ENCODE measurements around the gene C1orf56.

C1orf56 gene, protein sequence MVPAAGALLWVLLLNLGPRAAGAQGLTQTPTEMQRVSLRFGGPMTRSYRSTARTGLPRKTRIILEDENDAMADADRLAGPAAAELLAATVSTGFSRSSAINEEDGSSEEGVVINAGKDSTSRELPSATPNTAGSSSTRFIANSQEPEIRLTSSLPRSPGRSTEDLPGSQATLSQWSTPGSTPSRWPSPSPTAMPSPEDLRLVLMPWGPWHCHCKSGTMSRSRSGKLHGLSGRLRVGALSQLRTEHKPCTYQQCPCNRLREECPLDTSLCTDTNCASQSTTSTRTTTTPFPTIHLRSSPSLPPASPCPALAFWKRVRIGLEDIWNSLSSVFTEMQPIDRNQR
- total RNA-seq: 2.5 to 4.1 reads per million in 2 donors

DNA sequence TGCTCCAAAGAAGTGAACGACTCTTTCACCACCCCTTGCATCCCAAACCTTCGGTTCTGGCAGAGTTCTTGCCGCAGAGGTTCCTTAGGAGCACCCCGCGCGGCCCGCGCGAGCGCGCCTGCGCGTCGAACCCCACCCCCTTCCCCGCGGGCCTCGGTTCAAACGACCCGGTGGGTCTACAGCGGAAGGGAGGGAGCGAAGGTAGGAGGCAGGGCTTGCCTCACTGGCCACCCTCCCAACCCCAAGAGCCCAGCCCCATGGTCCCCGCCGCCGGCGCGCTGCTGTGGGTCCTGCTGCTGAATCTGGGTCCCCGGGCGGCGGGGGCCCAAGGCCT, at the start of gene C1orf56:
TSS of gene C1orf56 (plus strand) at position 161 of the 334 bp plus-strand sequence. CDS start at position 258, 97 bp downstream.
- DNase-seq: peak; percentile 43

DNA sequence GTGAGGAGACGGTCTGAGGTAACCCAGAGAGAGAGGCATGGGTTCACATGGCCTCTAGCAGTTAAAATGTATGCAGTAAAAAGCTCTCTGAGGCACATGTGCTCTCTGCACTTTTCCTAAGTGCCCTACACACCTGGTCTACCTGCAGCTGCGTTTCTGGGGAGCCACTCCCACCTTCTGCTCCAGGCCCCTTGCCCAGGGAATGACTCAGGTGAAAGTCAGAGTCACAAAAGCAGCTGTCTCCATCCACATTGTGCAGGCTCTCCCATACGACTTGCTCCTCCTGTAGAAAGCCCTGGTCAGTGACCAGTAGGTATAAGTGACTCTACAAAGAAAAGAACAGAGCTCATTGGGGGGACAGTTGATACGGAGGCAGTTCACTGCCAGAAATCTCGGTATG, 49.6 kb upstream of the C1orf56 start:
- no peak for DNase-seq

DNA sequence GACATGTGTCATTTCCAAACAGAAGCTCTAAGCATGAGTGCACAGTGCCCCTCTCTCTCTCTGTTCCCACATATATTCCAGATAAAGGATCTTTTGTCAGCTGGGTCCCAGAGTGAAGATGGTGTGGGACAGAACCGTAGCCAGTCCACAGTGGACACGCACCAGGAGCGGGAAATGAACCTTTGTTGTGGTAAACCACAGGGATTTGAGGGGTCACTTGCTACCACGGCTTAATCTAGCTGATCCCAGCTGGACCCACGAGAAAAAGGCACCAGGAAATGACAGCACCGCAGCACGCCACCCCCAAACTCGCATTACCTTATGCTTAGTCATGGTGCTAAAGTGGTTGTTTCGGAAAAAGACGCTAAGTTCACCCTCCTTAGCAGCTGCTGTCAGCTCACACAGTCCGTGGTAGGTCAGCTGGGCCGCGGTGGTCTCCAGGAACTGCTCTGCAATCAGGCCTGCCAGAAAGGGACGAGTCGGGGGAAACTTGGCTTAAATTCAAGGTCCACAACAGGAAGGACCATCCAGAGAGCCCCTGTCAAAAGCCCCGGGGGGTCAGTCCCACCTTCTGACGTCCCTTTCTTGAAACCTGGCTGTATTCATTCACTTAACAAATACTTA, 48.4 kb upstream of the C1orf56 start:
- DNase-seq: no peak

DNA sequence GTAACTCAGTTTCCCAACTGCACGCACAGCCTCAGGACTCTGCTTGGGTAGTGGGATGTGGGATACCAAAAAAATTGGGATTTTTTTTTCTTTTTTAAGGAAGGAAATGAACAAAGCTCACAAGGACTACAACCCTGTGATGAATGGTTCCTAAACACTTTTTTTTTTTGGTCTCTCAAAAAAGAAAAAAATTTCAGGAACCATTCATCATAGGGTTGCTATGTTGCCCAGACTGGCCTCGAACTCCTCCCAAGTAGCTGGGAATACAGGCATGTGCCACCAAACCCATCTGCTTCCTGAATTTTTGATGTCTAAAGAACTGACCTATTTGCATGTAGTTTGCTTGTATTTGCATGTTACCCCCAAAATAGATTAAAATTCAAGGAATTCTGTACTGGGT, 47.6 kb upstream of the C1orf56 start:
- no peak for DNase-seq

DNA sequence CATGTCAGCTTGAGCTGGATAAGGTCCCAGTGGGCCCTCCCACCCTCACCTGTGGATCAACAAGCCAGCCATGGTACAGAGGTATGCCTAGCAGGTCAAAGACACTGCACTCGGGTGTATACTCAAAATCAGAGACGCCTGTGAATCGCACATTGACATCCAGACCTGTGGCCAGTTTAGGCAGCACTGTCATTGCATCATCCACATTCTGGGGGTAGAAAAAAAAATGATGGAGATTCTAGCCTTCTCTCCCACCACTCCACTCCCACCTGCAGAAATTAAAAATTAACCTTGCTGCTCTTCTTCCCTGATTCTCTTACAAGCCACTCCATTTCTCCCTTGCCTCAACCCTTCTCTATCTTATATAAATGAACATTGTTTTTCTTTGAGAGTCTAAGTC, 47.1 kb upstream of the C1orf56 start:
- DNase-seq: no peak

DNA sequence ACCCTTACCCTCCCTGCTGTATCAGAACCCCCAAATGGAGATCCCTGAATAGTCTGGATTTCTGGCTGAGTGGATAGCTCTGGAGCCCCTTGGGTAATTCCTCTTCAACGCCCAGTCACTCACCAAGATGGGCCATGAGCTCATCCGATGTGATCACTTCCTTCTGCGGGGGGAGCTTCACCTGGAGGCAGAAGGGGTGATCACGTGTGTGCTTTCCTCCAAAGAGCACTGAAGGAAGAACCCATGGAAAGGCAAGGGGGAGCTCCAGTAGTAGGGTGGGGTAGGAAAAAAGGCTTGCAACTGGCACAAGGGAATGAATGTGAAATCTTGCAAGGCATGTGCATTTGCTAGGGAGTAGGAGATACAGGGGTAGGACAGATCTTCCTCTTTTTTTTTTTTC, 45.9 kb upstream of the C1orf56 start:
- no peak for DNase-seq

DNA sequence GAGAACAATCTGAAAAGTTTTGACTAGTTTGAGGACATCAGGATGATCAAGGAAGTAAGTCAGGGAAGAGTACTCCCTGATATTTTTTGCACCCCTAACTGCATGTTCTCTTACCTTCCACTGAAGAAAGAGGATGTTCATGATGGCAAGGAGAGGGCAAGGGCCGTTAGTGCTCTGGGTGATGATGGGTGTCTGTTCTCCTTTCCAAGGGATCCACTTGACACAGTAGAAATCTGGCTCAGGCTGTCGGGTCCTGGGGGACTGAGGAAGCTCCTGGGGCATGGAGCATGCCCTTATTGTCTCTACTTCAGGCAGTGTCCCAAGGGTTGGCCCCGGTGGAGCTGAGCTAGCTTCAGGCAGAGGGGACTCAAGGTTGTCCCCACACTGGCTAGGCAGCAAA, 45.5 kb upstream of the C1orf56 start:
- DNase-seq: no peak

DNA sequence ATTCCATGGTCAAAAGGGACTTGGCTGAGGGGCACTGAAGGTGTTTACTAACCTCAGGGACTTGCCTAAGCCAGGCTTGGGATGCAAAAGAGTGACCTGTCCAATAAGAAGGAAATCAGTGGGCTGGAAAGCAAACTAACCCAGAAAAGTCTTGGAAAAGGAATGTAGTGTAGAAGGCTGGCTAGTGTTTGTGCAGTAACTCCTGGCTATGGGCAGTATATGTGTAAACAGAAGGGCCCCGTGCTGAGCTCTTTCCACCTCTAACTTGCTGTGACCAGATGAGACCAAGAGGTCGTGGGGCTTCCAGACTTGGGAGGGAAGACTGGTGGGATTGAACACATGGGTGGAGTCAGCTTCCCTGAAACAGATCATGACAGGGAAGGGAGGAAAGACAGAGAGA, 44.9 kb upstream of the C1orf56 start:
- no peak for DNase-seq

DNA sequence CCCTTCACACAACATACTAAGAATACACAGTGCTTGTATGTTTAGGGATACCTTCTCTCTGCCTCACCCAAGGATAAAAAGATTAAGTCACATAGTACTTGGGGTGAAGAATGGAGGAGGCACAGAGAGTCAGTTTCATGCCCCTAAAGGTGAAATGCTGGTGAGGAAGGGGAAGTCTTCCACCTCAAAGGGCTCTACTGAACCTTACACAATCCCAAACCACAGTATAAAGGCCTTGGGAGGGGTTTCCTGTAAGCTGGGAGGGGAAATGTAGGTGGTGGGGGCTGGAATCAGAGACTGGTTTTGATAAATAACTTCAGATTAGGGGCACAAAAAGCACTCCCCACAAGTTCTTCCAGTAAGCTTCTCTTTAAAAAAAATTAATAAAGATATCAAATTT, 44.4 kb upstream of the C1orf56 start:
- no peak for DNase-seq

DNA sequence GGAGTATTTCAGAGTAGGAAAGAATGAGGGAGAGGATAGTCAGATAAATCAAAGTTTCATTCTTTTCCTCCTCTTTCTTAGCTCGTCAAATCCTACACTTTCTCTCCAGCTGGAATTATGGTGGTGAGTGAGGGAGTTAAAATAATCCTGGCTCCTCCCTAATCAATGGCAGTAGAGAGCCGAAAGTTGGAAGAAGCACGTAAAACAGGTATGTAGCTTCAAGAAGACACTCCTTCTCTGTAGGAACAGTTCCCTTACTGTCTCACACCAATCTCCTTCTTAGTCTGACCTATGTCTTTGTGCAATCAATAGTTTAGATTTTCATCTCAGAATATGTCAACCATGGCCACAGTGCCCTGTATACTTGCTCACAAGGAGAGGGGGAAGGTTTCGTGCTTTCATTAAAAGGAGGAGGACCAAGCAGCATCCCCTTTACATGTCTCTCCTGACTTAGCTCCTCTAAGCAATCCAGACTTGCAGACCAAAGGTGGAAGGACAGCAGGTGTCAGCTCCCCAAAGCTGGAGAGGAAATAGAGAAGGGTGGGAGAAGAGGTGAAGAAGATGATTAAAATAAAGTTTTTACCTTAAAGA, 41.7 kb upstream of the C1orf56 start:
- DNase-seq: no peak

DNA sequence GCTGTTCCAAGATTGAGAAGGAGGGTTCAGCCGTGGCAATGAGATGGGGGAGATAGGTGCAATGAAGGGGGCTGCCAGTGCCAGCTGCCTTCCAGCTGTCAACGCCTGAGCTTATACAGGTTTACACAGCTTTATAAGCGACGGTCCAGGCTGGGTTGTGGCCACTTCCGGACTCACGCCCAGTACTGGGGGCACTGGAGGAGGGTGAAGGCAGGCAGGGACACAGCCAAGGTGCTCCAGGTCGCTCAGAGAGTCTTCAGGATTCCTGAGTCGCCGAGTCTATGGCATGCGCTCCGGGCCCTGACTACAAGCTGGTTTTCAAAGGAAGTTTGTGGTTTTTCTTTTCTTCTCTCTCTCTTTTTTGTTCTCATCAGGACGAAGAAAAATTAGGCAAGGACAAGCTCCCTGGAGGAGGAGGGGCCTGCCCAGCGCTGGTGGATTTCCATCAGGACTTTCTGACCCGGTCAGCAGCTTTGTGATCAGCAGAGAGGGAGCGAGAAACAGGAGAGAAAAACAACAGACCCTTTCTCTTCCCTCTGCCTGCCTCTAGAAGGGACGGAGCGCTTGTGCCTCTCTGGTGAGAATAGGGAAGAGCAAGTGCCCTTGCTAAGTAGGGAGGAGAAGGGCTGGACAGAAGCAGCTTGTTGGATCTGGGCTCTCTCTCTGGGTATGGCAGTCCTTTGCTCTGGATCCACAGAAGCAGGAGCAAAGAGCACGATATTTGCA, 41.1 kb upstream of the C1orf56 start, which contains the start of gene MINDY1:
TSS of gene MINDY1 (minus strand) at position 576 of the 726 bp plus-strand sequence. CDS start 4,285 bp downstream, outside the sequence.
- no peak for DNase-seq

DNA sequence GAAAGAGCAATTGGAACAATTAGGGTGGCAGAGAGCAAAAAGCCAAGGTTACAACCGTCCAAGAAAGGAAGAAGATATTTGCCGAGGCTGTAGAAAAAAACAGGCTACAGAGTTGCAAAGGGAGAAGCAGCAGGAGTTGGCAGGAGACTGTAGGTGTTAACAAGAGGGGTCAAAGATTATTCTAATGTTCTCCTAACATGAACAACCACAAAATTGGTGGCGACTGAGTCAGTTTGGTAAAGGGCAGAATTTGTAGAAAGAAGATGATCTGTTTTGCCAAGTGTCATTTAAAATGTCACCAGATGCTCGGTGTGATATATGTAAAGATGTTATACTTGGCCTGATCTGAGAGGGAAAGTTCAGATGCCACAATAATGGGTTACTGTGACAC, 39.7 kb upstream of the C1orf56 start:
- DNase-seq: no peak

DNA sequence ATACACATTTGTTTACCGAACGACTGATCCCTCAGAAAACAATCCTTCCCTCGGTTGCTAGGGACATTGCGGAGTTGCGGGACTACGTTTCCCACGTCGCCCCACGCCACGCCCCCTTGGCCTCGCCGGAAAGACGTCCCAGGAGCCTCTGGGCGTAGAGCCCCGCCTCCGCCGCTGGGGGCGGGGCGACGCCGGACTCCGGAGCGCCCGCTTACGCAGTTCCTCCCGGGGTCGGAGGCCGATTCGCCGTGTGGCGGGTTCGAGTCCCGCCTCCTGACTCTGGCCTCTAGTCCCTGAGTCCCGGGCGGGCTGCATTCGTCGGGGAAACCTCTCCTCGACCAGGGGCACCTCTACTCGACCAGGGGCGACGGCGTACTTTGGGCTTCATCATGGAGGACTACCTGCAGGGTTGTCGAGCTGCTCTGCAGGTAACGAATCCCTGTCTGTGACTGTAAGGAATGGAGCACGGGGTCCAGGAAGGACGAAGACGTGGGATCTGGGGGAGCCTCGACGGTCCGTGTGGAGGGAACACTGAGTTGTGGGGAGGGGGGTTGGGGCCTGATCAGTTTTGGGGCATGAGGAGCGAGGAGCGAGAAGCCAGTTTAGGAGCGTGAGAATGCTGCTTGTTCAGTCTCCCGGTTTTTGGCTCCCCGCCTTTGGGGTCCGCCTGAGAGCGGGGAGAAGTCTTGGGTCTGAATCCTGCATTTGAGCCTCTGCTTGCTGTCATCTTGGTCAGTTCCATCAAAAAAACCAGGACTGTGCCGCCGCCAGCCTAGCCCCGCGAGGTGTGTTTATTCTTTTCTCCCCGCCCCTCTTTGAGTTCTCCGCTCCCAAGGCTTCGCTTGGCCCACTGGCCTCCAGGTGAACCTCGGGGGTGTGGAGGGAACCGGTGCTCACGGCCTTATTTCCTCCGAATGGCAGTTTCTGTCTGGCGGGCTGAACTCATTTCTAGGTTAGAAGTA, 39.0 kb upstream of the C1orf56 start, which contains the start of gene PRUNE1:
TSS of gene PRUNE1 (plus strand) at position 206 of the 962 bp plus-strand sequence. CDS start at position 390, 184 bp downstream.
- peak; percentile 94 for DNase-seq

DNA sequence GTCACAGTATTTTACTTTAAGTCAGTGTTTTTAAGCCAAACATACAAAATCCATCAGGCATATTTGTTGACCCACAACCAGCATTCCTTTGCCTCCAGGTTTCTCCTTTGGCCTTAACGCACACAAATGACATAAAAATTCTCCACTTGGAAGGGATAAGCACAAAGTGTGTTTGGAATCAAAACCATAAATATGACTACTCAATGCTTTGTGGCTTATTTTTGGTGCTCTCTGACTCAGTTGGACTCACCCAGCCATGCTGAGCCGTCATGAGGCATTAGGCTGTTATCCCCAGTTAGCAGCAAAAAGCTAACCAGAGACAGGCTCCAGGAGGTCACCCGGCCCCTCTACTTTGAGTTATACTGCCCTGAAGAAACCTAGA, 38.4 kb upstream of the C1orf56 start:
- no peak for DNase-seq

DNA sequence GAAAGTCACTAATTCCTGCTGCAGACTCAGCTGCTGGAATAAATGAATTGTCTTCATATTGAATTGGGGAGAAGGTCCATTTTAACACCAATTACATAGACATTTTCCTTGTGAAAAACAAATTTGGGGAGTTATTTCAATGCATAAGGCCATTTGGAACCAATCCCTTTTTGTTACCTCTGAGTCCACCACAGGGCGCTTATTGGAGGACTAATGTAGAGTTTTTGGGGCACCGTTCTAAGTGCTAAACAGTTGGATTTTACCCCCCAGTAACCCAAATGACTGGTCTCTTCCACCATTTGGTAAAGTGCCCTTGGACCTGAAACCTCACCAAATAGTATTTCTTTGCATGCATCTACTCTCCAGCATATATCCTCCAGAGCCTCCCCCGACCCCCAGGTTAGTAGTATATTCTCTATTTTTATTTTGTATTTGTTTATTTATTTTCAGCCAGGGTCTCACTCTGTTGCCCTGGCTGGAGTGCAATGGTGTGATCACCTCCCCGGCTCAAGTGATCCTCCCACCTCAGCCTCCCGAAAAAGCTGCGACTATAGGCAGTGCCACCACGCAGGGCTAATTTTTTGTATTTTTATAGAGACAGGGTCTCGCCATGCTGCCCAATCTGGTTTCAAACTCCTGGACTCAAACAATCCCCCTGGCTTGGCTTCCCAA, 37.7 kb upstream of the C1orf56 start:
- no peak for DNase-seq

DNA sequence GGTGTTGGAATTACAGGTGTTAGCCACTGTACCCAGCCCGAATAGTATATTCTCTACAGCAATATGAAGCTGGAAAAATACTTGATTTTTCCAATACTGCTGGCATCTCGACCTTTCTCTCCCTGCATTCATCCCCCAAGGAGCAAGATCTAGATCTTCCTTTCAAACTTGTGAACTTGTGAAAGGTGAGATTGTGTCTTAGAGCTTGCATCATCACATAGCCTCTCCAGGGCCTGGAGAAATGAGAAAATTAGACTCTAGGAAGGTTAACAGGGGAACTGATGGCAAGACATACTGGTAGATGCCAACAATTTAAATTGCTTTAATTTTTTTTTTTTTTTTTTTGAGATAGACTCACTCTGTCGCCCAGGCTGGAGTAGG, 37.2 kb upstream of the C1orf56 start:
- DNase-seq: no peak

DNA sequence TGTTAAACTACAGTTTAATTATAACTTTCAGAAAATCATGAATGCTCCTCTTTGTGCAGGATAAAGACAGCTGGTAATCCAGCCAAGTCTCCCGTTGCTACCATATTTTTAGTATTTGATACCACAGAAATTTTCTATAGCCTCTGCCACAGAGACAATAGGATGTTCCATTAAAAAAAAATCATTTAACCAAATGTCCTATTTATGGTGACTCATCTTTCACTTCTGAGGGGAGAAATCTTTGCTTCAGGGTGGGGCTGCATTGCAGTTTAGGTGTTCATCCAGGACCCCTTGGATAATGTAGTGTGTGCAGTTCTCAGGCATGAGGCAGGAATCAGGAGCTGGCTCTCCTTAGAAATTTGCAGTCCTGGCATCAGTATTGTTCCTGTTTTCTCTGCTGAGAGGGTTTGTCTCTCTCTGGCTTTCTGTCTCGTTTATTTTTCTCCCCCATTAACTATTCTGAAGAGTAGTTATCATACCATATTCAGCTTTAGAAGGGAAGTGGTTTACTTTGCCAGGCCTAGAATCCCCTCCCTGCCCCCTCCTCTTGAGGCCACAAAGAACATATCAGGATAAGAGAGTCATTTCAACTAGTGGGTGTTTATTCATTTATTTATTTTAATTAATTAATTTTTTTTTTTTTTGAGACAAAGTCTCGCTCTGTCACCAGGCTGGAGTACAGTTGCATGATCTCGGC, 36.2 kb upstream of the C1orf56 start:
- DNase-seq: no peak

DNA sequence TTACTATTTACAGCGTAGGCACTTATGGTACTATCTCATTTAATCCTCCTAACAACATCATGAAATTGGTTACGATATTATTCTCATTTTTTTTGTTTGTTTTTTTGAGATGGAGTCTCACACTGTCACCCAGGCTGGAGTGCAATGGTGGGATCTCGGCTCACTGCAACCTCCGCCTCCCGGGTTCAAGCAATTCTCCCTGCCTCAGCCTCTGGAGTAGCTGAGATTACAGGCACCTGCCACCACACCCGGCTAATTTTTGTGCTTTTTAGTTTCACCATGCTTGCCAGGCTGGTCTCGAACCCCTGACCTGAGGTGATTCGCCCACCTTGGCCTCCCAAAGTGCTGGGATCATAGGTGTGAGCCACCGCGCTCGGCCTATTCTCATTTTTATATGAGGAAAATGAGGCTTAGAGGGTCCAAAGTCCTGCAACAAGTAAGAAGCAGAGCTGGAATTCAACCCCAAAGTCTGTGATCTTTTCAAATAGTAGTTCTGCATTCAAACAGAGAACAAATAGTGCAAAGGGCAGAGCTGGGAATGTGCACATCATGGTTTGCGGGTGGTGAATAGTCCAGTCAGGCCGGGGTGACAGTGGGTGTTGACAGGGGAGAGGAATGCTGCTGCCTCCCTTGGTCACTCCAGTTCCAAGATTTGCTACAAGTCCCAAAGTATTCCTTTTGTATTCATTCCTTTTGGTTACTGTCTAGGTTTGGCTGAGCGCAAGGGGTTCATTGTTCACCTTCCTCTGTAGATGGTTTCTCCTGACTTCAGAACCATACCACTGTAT, 34.7 kb upstream of the C1orf56 start:
- no peak for DNase-seq

DNA sequence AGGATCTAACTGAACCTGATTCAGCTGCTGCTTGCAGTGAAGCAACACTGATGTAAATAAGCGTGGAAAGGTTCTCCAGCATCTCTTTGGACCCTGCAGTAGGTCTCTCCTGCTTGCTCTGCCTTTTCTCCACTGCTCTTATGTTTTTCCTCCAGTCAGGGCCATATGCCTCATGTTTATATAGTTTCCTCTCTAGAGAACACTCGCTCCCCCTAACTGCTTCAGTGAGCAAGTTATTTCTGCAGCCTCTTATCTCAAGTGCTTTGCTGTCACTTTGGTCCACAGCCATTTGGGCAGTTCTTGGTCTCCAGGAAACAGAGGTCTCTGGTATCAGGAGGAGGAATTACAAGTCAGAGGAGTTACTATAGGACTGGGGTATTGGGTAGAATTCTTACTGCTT, 34.0 kb upstream of the C1orf56 start:
- no peak for DNase-seq

DNA sequence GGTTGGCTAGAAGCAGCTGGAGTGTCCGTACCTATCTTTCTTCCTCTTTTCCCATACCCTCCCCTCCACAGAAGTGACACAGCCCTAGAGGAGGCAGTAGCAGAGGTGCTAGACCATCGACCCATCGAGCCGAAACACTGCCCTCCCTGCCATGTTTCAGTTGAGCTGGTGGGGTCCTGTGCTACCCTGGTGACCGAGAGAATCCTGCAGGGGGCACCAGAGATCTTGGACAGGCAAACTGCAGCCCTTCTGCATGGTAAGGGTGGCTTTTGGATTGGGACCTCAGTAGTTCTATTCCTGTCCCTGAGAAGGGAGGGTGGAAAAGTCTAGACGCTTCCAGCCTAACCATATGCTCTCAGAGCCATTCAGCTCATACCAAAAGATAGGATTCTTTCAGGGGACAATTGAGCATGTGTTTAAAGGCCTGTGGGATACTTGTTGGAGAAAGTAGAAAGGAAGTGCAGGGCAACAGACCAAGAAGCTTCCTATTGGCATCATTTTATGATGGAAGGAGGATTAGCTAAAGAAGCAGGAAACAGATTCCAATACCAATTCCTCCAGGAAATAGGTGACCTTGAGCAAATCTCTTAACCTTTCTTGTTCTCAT, 22.9 kb upstream of the C1orf56 start:
- DNase-seq: no peak
